ENCODE results near the gene C11orf86. TPM values are rescaled to one million over a fixed set of nuclear protein-coding genes. Genes with fewer than 3 reads are reported as not detected.
A peak's percentile ranks its signal among the peaks of the same experiment; 100 is the strongest.
"Not testable (repeated sequence)": the region's sequence is repeated elsewhere in the genome, so short reads cannot be mapped to it uniquely, and the experiment has no call there.

C11orf86 gene
- total RNA-seq = not detected

- DNase-seq (ENCODE audit: low read depth in 2 of 3, low spot score in 2 of 3) = no peak
These were observed at the start of gene C11orf86 for GRCh38 chr11:66974724-66975404. TSS of gene C11orf86 (plus strand) at chr11:66975304. CDS start at chr11:66975363, 59 bp downstream.

- no peak for DNase-seq (ENCODE audit: low read depth in 2 of 3, low spot score in 2 of 3)
These were observed 45.4 kb upstream of the C11orf86 start for GRCh38 chr11:66929753-66930152.

- DNase-seq (ENCODE audit: low read depth in 2 of 3, low spot score in 2 of 3) = no peak
These were observed 42.6 kb upstream of the C11orf86 start for GRCh38 chr11:66932543-66932942.

- DNase-seq (ENCODE audit: low read depth in 2 of 3, low spot score in 2 of 3) = no peak
These were observed 41.6 kb upstream of the C11orf86 start for GRCh38 chr11:66933531-66933930.

GRCh38 chr11:66934950-66935779 is 39.9 kb upstream of the C11orf86 start:
- no peak for DNase-seq (ENCODE audit: low read depth in 2 of 3, low spot score in 2 of 3)

GRCh38 chr11:66936311-66936711 is 38.8 kb upstream of the C11orf86 start:
- DNase-seq (ENCODE audit: low read depth in 2 of 3, low spot score in 2 of 3) = no peak

GRCh38 chr11:66937193-66937733 is 37.8 kb upstream of the C11orf86 start:
- no peak for DNase-seq (ENCODE audit: low read depth in 2 of 3, low spot score in 2 of 3)

- DNase-seq (ENCODE audit: low read depth in 2 of 3, low spot score in 2 of 3) = no peak
These were observed 36.4 kb upstream of the C11orf86 start for GRCh38 chr11:66938582-66939135.

- no peak for DNase-seq (ENCODE audit: low read depth in 2 of 3, low spot score in 2 of 3)
These were observed 25.0 kb upstream of the C11orf86 start for GRCh38 chr11:66950112-66950535.

- DNase-seq (ENCODE audit: low read depth in 2 of 3, low spot score in 2 of 3) = no peak
These were observed 24.0 kb upstream of the C11orf86 start for GRCh38 chr11:66951135-66951534.

- no peak for DNase-seq (ENCODE audit: low read depth in 2 of 3, low spot score in 2 of 3)
These were observed 23.2 kb upstream of the C11orf86 start for GRCh38 chr11:66951927-66952337.

GRCh38 chr11:66953081-66953833 is 21.8 kb upstream of the C11orf86 start:
- DNase-seq (ENCODE audit: low read depth in 2 of 3, low spot score in 2 of 3) = no peak

GRCh38 chr11:66956689-66957290 is 18.3 kb upstream of the C11orf86 start:
- DNase-seq (ENCODE audit: low read depth in 2 of 3, low spot score in 2 of 3) = peak in 2 of 3 donors; percentile 25 to 52

GRCh38 chr11:66957971-66958231 is 17.2 kb upstream of the C11orf86 start:
- no peak for DNase-seq (ENCODE audit: low read depth in 2 of 3, low spot score in 2 of 3)

- peak; percentile 86 to 98 (median 98) for DNase-seq (ENCODE audit: low read depth in 2 of 3, low spot score in 2 of 3)
These were observed 16.7 kb upstream of the C11orf86 start, which contains the start of gene PC for GRCh38 chr11:66958232-66958955. TSS of gene PC (minus strand) at chr11:66958383. CDS start at chr11:66872159, 86,224 bp downstream.

- no peak for DNase-seq (ENCODE audit: low read depth in 2 of 3, low spot score in 2 of 3)
These were observed 16.2 kb upstream of the C11orf86 start for GRCh38 chr11:66958956-66959274.

- not testable (repeated sequence) for DNase-seq (ENCODE audit: low read depth in 2 of 3, low spot score in 2 of 3)
These were observed 13.4 kb upstream of the C11orf86 start for GRCh38 chr11:66961691-66962213.

GRCh38 chr11:66962247-66962646 is 12.9 kb upstream of the C11orf86 start:
- no peak for DNase-seq (ENCODE audit: low read depth in 2 of 3, low spot score in 2 of 3)

GRCh38 chr11:66962801-66963200 is 12.3 kb upstream of the C11orf86 start:
- DNase-seq (ENCODE audit: low read depth in 2 of 3, low spot score in 2 of 3) = no peak

GRCh38 chr11:66964495-66964894 is 10.6 kb upstream of the C11orf86 start:
- DNase-seq (ENCODE audit: low read depth in 2 of 3, low spot score in 2 of 3) = no peak

All from hematopoietic multipotent progenitor cell (in vitro differentiated cells).